ENCODE data around the gene CPOX. TPM values are rescaled to one million over a fixed set of nuclear protein-coding genes. Genes with fewer than 3 reads are reported as not detected.
A peak's percentile ranks its signal among the peaks of the same experiment; 100 is the strongest.

The CPOX gene
- total RNA-seq, 1 experiment from 2014 or later, result 24.7 TPM

DNA sequence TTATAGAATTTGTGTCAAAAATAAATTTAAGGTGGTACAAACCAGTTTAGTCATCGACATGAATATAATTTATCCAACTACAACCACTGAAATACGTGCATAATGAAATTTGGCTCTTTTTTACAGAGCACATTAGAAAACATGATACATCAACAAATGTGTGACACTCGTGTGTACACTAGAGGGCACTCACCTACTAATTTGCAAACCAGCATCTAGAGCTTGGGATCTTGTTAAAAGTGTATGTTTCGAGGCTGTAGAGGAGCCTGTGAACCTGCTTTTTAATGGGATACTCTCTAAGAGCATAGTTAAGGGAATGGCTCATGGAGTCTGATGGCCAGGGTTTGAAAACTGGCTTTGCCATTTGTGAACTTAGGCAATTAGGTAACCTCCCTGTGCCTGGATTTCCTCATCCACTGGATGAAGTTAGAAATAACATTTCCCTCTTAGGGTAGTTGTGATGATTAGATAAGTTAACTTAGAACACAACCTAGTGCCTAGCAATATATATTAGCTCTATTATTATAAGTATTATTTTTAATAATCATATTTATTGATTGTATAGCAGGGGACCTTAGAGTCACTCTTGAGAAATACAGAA is 8.8 kb upstream of the CPOX start:
- no peak overlapping the region for H3T11ph ChIP-seq (ENCODE audit: low read length)
- H3K56ac ChIP-seq (ENCODE audit: insufficient read length, low read depth, low read length), result no peak overlapping the region
- no peaks in the 10 kb centered on the region; a peak in 2 of 5 replicates for H3K9me3 Mint-ChIP-seq
- no peak overlapping the region for H3K4me2 ChIP-seq (ENCODE audit: insufficient read depth, insufficient read length, low read length)
- H4K5ac ChIP-seq (ENCODE audit: insufficient read length, low read depth, low read length), result no peak overlapping the region
- no peaks in the 10 kb centered on the region for H4K20me1 ChIP-seq (ENCODE audit: control insufficient read depth, insufficient read depth, insufficient read length)
- H3K4ac ChIP-seq (ENCODE audit: low read depth, low read length), result no peak overlapping the region
- H3K36me3 Mint-ChIP-seq (ENCODE audit: insufficient read depth in 1 of 3, low read depth in 3 of 3), result no peaks in the 10 kb centered on the region
- no peaks in the 10 kb centered on the region for H3K4me1 Mint-ChIP-seq
- no peaks in the 10 kb centered on the region for H3K23me2 ChIP-seq (ENCODE audit: insufficient read length, low read depth, low read length, poor library complexity, severe bottlenecking)
- H3K23ac ChIP-seq (ENCODE audit: insufficient read length, low read depth, low read length), result no peak overlapping the region
- H4K91ac ChIP-seq (ENCODE audit: insufficient read length, low read depth, low read length), result no peak overlapping the region
- H2BK12ac ChIP-seq (ENCODE audit: insufficient read length, low read depth, low read length), result no peak overlapping the region
- H3K9ac ChIP-seq (ENCODE audit: extremely low read depth, insufficient read length, low read length), result no peak overlapping the region
- WGBS (ENCODE audit: extremely low coverage, insufficient read length, low lambda C conversion rate), result no CpG with 5 or more reads among the region's 4 CpGs
- no peaks in the 10 kb centered on the region for H3K79me2 ChIP-seq (ENCODE audit: insufficient read depth, low read length)
- no peak overlapping the region for H2BK120ac ChIP-seq (ENCODE audit: low read depth, low read length, poor library complexity, severe bottlenecking)
- H3K27me3 ChIP-seq (ENCODE audit: insufficient read depth, low read length), result no peaks in the 10 kb centered on the region
- no peak overlapping the region for H3K18ac ChIP-seq (ENCODE audit: insufficient read length, low read depth, low read length)
- no peak overlapping the region for H4K8ac ChIP-seq (replicated peaks; ENCODE audit: insufficient read length, low read depth, low read length)
- no peak overlapping the region for H3K4me3 Mint-ChIP-seq
- no peaks in the 10 kb centered on the region for H3K9me3 ChIP-seq (ENCODE audit: control insufficient read depth, low read depth, low read length)
- H2AK5ac ChIP-seq (ENCODE audit: insufficient read length, low read length), result no peak overlapping the region
- no peak overlapping the region for H2BK5ac ChIP-seq (ENCODE audit: insufficient read length, low read length)
- no peak overlapping the region for H2AFZ ChIP-seq (ENCODE audit: low read length)
- no peaks in the 10 kb centered on the region for H3K4me1 ChIP-seq (ENCODE audit: insufficient read depth, low read length)
- H2BK20ac ChIP-seq (ENCODE audit: low read depth, low read length, poor library complexity, severe bottlenecking), result no peak overlapping the region
- TF ChIP-seq CTCF (conservative IDR thresholded peaks at IDR 0.05), result peak; percentile 82
- peak; percentile 37 for DNase-seq
- H2BK15ac ChIP-seq (ENCODE audit: low read depth, low read length), result no peak overlapping the region
- H3K27me3 Mint-ChIP-seq (ENCODE audit: low read depth), result no peaks in the 10 kb centered on the region; the same call in 1 of the 2 replicates
- no peak overlapping the region for H3K27ac Mint-ChIP-seq
- no peak overlapping the region for H3K14ac ChIP-seq (ENCODE audit: insufficient read depth, low read length)
- no peak overlapping the region for H3K27ac ChIP-seq (ENCODE audit: insufficient read length, low read depth, low read length)
- H3K79me1 ChIP-seq (ENCODE audit: insufficient read depth, low read depth, low read length, poor library complexity, severe bottlenecking), result no peaks in the 10 kb centered on the region

Measured in H9 (cell line).